GM18909 (cell line): ENCODE measurements around the gene CST6.
"Not testable (repeated sequence)": the region's sequence is repeated elsewhere in the genome, so short reads cannot be mapped to it uniquely, and the experiment has no call there.

ENCODE experiments used
- ATAC-seq: cut with Tn5 transposase; IDR thresholded peaks from one replicate; pipeline ENCODE4 v1.9.1; 2021; ENCODE audit warnings: mild to moderate bottlenecking; ENCODE audit not compliant: unreplicated experiment, poor library complexity

The CST6 gene

DNA sequence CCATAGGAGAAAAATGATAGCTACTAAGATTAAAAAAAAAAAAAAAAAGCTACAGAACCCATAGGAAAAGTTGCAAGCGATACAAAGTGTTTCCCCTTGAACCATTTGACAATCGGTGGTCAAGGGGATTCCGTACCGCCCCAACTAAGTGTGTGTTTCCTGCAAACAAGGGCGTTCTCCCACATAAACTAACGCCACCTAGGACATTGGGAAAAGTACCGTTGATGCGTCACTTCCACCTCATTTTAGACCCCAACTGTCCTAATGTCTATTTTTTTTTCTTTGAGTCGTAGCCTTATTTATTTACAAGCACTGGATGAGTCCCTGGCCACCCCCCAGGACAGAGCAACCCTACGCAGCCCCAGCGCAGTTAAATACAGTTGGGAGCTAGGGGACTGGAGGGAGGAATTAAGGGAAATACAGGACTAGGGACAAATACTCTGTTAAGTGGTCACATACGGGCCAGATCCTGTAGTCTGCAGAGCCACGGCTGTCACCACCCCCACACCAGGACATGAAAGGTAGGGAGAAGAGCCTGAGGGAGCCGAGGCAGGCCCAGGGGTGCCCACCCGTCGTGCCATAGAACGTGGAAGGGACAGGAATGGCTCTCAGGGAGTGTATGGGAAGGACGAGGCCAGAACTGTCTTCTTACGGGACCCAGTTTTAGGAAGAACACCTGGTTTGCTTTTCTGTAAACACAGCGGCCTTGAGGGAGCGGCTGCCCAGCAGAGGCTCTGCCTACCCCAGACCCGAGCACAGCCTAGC is 28.8 kb upstream of the CST6 start:
- no peak for ATAC-seq

- no peak for ATAC-seq
Measured at GRCh38 chr11:65983589-65983987, 28.2 kb upstream of the CST6 start.

DNA sequence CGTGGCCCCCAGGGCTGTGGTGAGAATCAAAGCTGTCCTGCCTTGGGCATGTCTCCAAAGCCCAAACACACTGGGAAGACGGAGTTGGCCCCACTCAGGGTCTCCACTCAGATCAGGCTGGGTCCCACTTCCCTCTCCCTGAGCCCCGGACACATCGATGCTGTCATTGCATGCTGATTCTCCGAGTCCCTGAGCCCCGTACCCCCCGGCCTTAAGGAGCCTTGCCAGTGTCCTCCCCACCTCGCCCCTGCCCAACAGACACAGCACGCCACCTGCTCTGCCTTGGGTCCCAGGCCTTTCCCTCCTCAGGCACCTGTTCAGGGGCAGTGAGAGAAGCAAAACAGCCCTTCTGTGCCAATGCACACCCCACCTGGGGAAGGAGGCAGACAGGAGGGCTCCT is 24.5 kb upstream of the CST6 start:
- no peak for ATAC-seq

- peak; percentile 92 for ATAC-seq
Measured at GRCh38 chr11:65988791-65989592, 22.8 kb upstream of the CST6 start.

DNA sequence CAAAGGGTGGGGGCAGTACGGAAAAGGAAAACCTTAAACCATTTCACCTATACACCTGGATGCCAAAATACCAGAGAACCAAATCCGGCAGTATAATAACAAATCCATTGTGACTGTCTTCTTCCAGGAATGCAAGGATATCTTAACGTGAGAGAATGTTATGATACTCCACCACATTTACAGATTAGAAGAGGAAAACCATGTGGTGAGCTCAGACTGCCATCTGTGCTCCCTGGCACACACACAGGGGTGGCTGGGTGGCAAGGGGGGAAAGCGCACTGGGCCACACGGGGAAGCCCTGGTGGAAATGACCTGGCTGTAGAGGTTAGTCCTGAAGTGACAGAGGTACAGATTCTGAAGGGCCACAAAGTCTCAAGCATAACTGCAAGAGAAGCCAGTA is 19.8 kb upstream of the CST6 start:
- no peak for ATAC-seq

DNA sequence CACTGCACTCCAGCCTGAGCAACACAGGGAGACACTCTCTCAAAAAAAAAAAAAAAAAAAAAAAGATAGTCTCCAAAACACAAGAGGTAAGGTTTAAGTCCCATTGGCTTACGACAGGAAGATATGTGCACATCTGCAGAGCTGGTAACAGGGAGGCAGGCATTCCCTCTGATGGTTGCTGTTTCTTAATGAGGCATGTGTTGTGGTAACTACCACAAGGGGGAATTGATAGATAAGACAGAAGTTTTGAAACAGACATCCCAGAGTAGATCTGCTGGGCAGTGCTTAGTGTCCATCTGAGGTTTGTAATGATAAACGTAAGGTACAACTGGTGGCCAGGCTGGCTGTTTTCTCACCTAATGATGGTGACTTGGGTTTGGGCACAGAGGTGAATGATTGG is 14.5 kb upstream of the CST6 start:
- no peak for ATAC-seq

- ATAC-seq = peak; percentile 71
Measured at GRCh38 chr11:66001942-66002647, 9.7 kb upstream of the CST6 start, which contains the start of the genes BANF1 and EIF1AD. BANF1 (plus strand) TSS chr11:66002503; CDS start chr11:66003251, 748 bp downstream. EIF1AD (minus strand) TSS chr11:66002157; CDS start chr11:66000389, 1,768 bp downstream.

DNA sequence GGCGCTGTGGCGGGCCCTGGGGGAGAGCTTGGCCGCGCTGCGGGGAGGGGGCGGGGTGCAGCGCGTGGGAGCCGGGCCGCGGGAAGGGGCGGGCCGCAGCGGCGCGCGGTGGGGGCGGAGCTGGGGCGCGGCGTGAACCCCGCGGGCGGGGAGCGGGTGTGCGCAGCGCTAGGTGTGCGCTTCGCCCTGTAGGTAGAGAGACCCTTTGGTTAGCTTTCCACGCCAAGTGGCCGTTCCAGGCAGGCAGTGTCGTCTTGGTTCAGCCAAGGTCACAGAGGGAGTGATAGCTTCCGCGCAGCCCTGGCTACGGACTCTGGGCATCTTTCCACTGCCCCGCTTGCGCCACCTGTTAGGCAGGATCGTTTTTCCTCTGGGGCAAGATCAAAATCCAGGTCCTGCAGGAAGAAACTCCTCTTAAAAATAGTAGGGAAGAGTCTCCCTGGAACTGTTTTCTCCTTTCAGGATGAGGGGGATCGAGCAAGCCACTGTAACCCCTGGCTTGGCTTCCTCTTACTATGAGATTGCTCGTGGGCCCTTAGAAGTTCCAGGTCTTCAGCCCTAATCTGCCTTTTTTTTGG is 9.1 kb upstream of the CST6 start:
- ATAC-seq = peak; percentile 47

- no peak for ATAC-seq
Measured at GRCh38 chr11:66003291-66003690, 8.5 kb upstream of the CST6 start.

DNA sequence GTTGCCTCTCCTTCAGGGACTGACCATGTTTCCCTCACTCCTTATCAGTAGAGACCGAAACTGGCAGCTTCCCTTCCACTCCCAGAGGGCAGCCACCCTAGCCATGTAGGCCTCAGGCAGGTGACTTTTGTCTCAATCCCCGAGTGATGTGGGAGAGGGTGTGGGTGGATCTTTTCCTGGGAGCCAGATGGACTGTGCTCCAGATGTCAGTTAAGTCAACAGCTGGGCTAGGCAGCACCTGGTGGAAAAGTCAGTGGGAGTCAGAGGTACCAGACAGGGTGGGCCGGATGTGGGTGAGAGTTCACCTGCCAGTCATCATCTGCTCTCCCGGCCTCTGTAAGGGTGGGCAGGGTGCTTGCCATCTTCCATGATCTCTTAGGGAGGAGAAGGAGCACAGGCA is 7.6 kb upstream of the CST6 start:
- ATAC-seq = no peak

- ATAC-seq = no peak
Measured at GRCh38 chr11:66006134-66006890, 5.5 kb upstream of the CST6 start.

- ATAC-seq = no peak
Measured at GRCh38 chr11:66006891-66007176, 5.0 kb upstream of the CST6 start.

DNA sequence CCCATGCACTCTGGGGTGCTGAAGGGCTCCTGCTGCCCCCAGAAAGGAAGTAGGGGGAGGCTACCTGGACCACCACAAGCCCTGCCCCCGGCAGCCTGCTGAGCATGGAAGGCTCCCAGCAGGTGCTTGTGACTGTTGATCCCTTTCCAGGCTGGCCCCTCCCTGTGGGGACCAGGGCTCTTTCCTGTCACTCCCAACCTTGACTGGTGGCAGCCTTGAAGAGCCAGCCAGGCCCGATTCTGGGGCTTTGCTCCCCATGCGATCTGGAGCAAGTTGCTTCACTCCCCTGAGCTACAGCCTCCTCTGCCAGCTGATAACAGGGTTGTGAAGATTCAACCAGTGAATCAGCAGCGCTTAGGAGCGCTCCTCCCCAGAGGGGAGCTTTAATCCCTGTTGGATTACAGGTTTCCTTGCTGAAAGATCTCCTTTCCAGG is 4.6 kb upstream of the CST6 start:
- ATAC-seq = no peak

DNA sequence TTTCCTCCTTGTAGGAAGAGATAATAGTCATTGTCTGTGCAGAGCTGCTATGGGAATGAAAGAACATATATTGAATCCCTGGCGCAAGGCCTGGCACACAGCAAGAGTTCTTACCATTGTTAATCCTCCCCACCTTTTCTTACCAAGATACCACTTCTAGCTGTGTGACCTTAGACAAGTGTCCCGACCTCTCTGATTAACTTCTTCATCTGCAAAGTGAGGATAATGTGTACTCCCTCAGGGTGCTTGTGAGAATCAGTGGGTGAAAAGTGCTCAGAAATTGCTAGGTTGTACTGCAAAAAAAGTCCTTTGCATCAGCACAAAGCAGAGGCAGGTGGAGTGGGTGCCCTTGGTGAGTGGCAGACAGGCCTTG is 3.7 kb upstream of the CST6 start:
- ATAC-seq = no peak

DNA sequence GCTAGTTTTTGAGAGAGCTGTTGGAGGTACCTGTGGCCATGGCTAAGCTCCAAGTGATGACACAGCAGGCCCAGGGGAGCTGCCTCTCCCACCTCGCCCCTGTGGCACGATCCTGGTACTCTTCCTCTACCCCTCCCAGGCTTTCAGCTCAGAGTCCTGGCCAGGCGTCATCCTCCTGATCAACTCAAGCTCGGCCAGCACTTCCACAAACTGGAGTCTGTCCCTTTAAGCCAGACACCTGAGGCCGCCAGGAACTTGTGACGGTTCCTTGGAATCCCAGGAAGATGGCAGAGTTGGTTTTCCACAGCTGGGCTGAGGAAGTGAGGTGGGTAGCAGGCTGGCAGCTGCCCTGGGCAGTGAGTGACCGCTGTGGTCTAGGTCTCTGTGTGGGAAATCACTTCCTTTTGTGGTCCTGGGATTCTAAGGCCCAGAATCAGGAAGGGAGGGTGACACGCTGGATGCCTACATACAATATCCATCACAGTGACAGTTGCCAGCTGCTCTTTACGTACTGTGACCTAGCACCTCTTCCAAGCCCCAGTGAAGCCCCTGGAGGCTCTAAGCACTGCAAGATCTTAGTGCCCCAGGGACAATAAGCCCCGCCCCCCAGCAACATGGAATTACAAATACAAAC is 3.2 kb upstream of the CST6 start:
- ATAC-seq = no peak

DNA sequence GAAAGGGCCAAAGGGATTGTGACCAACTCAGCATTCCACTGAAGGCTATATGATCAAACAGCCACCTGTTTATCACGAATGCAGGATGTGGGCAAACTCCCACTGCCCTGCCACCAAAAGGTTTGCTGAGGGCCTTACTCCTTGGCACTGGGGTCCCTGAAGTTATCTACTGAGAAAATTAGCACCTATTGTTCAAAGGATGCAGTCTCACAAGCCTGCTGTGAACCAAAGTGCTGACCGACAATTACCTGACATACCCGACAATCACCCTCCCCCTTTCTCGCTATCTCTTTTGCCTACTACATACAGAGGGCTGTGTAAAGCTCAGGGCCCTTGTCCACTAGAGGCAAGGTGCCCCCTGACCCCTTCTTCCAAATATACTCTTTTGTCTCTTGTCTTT is 1.8 kb upstream of the CST6 start:
- not testable (repeated sequence) for ATAC-seq

- ATAC-seq = no peak
Measured at GRCh38 chr11:66011239-66011784, 496 bp upstream of the CST6 start.

GRCh38 chr11:66012371-66012945 is 650 bp downstream of the CST6 start:
- ATAC-seq = no peak
